NCI-H2171 (cell line): Measurements from ENCODE around the gene GRK4.
A peak's percentile ranks its signal among the peaks of the same experiment; 100 is the strongest.
"Not testable (repeated sequence)": the region's sequence is repeated elsewhere in the genome, so short reads cannot be mapped to it uniquely, and the experiment has no call there.

Experiments
- DNase-seq: peaks from one replicate; lab custom pipeline; 2025; lab: John Stamatoyannopoulos, UW

GRK4 gene

GRCh38 chr4:2963175-2963965 is at the start of gene GRK4, which contains the start of gene NOP14:
GRK4 (plus strand) TSS chr4:2963571; CDS start chr4:2964071, 500 bp downstream.
NOP14 (minus strand) TSS chr4:2963406; CDS start chr4:2963319, 87 bp downstream.
- DNase-seq = peak; percentile 89

- DNase-seq = no peak
Measured at GRCh38 chr4:2914256-2915126, 48.9 kb upstream of the GRK4 start.

- no peak for DNase-seq
Measured at GRCh38 chr4:2915789-2916188, 47.6 kb upstream of the GRK4 start.

GRCh38 chr4:2916696-2917095 is 46.7 kb upstream of the GRK4 start:
- not testable (repeated sequence) for DNase-seq

GRCh38 chr4:2918300-2918699 is 45.1 kb upstream of the GRK4 start:
- DNase-seq = not testable (repeated sequence)

- DNase-seq = not testable (repeated sequence)
Measured at GRCh38 chr4:2918714-2919113, 44.7 kb upstream of the GRK4 start.

- DNase-seq = not testable (repeated sequence)
Measured at GRCh38 chr4:2922453-2923101, 40.8 kb upstream of the GRK4 start.

- no peak for DNase-seq
Measured at GRCh38 chr4:2923141-2923551, 40.2 kb upstream of the GRK4 start.

- DNase-seq = no peak
Measured at GRCh38 chr4:2923668-2924173, 39.6 kb upstream of the GRK4 start.

- DNase-seq = no peak
Measured at GRCh38 chr4:2924286-2924685, 39.1 kb upstream of the GRK4 start.

- DNase-seq = no peak
Measured at GRCh38 chr4:2924765-2925301, 38.5 kb upstream of the GRK4 start.

GRCh38 chr4:2925496-2925895 is 37.9 kb upstream of the GRK4 start:
- no peak for DNase-seq

GRCh38 chr4:2925931-2926860 is 37.2 kb upstream of the GRK4 start:
- DNase-seq = no peak

- DNase-seq = no peak
Measured at GRCh38 chr4:2927016-2927695, 36.2 kb upstream of the GRK4 start.

- DNase-seq = no peak
Measured at GRCh38 chr4:2927696-2928075, 35.7 kb upstream of the GRK4 start.

- DNase-seq = no peak
Measured at GRCh38 chr4:2928242-2929176, 34.9 kb upstream of the GRK4 start.

GRCh38 chr4:2929469-2929868 is 33.9 kb upstream of the GRK4 start:
- DNase-seq = no peak

GRCh38 chr4:2930135-2930757 is 33.1 kb upstream of the GRK4 start:
- no peak for DNase-seq
